Peyer's patch (tissue), 4 donors: Measurements from ENCODE around the gene FAM219B.

Source experiments
- CTCF ChIP-seq, 6 experiments: fragments of 450-650 bp in 4 of 6; fragments of 200-600 bp in 2 of 6; sonication (generic) in 1 of 6; IDR thresholded peaks; one replicate each; pipeline ENCODE4 v1.5.1; 2017 to 2019; ENCODE audit warnings: antibody characterized with exemption in 6 of 6, mild to moderate bottlenecking in 3 of 6, moderate library complexity in 1 of 6
- POLR2A ChIP-seq, 2 donors: fragments of 450-650 bp; IDR thresholded peaks; one replicate each; pipeline ENCODE4 v1.5.1; 2017; ENCODE audit warnings: antibody characterized with exemption in 2 of 2, mild to moderate bottlenecking in 2 of 2, moderate library complexity in 2 of 2

GRCh38 chr15:74937272-74937589, 30.6 kb upstream of the FAM219B start:
- TF ChIP-seq CTCF (IDR thresholded peaks at IDR 0.05): no peak
- TF ChIP-seq POLR2A (IDR thresholded peaks at IDR 0.05): no peak
